Measurements from ENCODE around the gene HNRNPA3.
A peak's percentile ranks its signal among the peaks of the same experiment; 100 is the strongest.

HNRNPA3 gene

DNA sequence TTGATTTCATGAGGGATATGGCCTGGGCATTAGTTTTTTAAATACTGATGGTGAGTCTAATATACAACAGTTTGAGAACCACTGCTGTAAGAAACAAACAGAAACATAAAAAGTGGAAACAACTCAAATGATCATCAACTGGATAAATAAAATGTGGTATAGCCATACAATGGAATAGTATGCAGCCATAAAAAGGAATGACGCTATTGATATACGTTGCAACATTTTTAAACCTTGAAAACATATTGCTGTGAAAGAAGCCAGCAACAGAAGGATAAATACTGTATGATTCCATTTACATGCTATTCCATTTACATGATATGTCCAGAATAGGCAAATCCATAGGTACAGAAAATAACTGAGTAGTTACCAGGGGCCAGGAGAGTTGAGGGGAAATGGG is 45.5 kb downstream of the HNRNPA3 start:
- DNase-seq (ENCODE audit: low read depth): no peak
- TF ChIP-seq, protein P1, sequence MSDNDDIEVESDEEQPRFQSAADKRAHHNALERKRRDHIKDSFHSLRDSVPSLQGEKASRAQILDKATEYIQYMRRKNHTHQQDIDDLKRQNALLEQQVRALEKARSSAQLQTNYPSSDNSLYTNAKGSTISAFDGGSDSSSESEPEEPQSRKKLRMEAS (IDR thresholded peaks at IDR 0.05; ENCODE audit: low read depth, low read length): no peak
- TF ChIP-seq POLR2A (IDR thresholded peaks at IDR 0.05; ENCODE audit: extremely low read depth, insufficient read length): no peak
- TF ChIP-seq, protein P2, sequence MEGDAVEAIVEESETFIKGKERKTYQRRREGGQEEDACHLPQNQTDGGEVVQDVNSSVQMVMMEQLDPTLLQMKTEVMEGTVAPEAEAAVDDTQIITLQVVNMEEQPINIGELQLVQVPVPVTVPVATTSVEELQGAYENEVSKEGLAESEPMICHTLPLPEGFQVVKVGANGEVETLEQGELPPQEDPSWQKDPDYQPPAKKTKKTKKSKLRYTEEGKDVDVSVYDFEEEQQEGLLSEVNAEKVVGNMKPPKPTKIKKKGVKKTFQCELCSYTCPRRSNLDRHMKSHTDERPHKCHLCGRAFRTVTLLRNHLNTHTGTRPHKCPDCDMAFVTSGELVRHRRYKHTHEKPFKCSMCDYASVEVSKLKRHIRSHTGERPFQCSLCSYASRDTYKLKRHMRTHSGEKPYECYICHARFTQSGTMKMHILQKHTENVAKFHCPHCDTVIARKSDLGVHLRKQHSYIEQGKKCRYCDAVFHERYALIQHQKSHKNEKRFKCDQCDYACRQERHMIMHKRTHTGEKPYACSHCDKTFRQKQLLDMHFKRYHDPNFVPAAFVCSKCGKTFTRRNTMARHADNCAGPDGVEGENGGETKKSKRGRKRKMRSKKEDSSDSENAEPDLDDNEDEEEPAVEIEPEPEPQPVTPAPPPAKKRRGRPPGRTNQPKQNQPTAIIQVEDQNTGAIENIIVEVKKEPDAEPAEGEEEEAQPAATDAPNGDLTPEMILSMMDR (IDR thresholded peaks at IDR 0.05; ENCODE audit: low read depth, low read length): no peak
- no peak for TF ChIP-seq MYC (IDR thresholded peaks at IDR 0.05; ENCODE audit: low read depth, low read length)
- H3K4me3 ChIP-seq (ENCODE audit: low read depth, low read length): no peak overlapping the region

DNA sequence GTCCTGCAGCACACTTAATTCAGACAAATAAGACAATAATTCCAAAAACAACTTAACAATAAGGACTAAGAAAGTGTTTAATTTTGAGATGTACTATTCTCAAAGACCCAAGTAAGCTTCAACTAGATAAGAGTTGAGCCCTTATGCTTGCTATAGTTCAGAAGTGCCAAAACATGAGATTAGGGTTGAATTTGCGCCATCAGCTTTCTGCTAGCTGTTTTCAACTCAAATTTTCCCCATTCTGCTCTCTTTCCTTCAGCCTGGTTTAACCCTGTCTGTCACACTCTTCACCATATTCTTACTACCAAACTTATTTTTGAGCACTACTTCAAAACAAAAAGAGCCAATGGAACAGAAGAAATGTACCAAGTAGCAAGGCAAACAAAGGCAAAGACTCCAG is 47.8 kb downstream of the HNRNPA3 start:
- peak overlapping the region; percentile 83 for H3K4me3 ChIP-seq (ENCODE audit: low read depth, low read length)
- no peak for DNase-seq (ENCODE audit: low read depth)
- TF ChIP-seq, protein P1 (IDR thresholded peaks at IDR 0.05; ENCODE audit: low read depth, low read length): no peak
- TF ChIP-seq, protein P2 (IDR thresholded peaks at IDR 0.05; ENCODE audit: low read depth, low read length): no peak
- TF ChIP-seq MYC (IDR thresholded peaks at IDR 0.05; ENCODE audit: low read depth, low read length) (no peak), POLR2A (IDR thresholded peaks at IDR 0.05; ENCODE audit: extremely low read depth, insufficient read length) (no peak)

DNA sequence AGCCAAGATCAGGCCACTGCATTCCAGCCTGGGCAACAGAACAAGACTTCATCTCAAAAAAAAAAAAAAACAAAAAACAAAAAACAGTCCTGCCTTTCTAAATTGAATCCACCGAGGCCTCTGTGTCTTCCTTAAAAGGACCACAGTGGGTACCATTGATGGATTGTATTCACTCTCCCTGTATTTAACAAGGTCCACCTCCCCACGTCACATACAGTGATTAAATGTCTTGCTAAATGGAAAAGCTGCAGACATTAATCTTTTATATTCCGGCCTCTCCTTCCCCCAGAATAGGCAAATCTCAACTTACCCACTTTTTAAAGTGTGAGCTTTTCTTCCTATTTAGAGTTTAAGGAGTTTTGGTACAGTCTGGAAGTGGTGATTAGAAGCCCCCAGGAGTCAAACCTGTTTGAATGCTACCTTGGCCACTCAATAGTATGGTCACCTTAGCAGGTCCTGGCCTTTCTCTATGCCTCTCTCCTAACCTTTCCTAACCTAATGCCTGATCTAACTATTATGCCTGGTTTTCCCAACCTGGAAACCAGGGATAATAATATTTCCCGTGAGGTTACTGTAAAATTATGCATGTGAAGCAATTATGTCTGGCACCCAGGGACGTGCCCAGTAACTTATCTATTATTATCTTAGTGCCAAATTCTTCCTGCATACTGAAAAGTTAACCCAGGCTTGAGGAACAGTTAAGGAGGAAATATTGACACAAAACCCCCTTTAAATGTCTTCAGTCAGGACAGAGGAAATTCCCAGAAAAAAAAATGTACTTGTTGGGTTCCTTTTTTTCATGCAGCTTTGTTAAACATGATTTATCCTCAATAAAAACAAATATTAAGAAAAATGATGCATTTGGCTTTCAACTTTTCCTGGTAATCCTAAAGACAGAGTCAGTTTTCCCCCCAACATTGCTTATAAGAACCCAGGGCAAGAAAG is 48.8 kb downstream of the HNRNPA3 start:
- peak overlapping the region; percentile 83 for H3K4me3 ChIP-seq (ENCODE audit: low read depth, low read length)
- TF ChIP-seq, protein P2 (IDR thresholded peaks at IDR 0.05; ENCODE audit: low read depth, low read length): no peak
- TF ChIP-seq MYC (IDR thresholded peaks at IDR 0.05; ENCODE audit: low read depth, low read length) (no peak), POLR2A (IDR thresholded peaks at IDR 0.05; ENCODE audit: extremely low read depth, insufficient read length) (no peak)
- TF ChIP-seq, protein P1 (IDR thresholded peaks at IDR 0.05; ENCODE audit: low read depth, low read length): no peak
- DNase-seq (ENCODE audit: low read depth): no peak

DNA sequence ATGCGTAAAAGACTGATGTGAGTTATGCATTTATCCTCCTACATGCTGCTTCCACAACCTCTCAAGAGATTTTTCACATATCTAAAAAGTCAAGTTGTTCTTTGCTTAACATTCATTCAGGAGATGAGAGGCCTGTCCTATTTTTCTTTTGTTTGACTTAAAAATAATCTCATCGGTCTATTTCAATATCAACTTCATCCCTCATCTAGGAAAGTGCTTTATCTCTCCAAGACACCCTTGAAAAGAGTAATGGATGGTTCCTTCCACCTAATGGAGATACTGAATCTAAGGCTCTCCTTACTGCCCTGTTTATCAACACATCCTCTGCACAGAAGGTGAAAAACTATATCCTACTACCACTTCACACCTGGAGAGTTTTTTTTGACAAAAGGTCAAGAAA is 49.5 kb downstream of the HNRNPA3 start:
- TF ChIP-seq MYC (IDR thresholded peaks at IDR 0.05; ENCODE audit: low read depth, low read length) (no peak), POLR2A (IDR thresholded peaks at IDR 0.05; ENCODE audit: extremely low read depth, insufficient read length) (no peak)
- TF ChIP-seq, protein P1 (IDR thresholded peaks at IDR 0.05; ENCODE audit: low read depth, low read length): no peak
- TF ChIP-seq, protein P2 (IDR thresholded peaks at IDR 0.05; ENCODE audit: low read depth, low read length): no peak
- no peak for DNase-seq (ENCODE audit: low read depth)
- peak overlapping the region; percentile 83 for H3K4me3 ChIP-seq (ENCODE audit: low read depth, low read length)

DNA sequence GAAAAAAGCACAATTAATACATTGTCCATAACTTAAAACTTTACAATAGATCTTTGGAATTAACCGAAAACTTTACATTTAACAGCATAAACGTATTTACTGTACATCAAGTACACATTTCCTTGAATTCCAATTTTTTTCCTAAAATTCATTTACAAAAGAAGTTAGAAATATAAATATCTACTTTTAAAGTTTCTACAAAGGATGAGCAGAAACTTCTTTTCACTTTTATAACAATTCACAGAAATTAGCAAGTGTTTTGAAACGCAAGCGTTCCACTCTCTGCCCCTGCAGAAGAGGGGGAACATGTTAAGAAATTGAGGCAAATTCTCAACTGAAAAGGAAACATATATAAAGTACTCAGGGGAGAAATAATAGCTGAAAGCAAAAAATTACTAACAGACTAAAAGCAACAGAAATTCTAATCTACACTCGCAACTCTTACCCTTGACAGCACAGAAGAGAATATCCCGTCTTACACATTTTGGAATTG is 50.4 kb downstream of the HNRNPA3 start:
- H3K4me3 ChIP-seq (ENCODE audit: low read depth, low read length): peak overlapping the region; percentile 83
- DNase-seq (ENCODE audit: low read depth): no peak
- TF ChIP-seq, protein P1 (IDR thresholded peaks at IDR 0.05; ENCODE audit: low read depth, low read length): no peak
- TF ChIP-seq MYC (IDR thresholded peaks at IDR 0.05; ENCODE audit: low read depth, low read length) (no peak), POLR2A (IDR thresholded peaks at IDR 0.05; ENCODE audit: extremely low read depth, insufficient read length) (no peak)
- TF ChIP-seq, protein P2 (IDR thresholded peaks at IDR 0.05; ENCODE audit: low read depth, low read length): no peak

All from NB4 (cell line).